ENCODE data around the gene UCP3.

Gene UCP3

GRCh38 chr11:73951797-73952196 is 57.1 kb downstream of the UCP3 start:
- no peak for DNase-seq (ENCODE audit: low spot score)

DNA sequence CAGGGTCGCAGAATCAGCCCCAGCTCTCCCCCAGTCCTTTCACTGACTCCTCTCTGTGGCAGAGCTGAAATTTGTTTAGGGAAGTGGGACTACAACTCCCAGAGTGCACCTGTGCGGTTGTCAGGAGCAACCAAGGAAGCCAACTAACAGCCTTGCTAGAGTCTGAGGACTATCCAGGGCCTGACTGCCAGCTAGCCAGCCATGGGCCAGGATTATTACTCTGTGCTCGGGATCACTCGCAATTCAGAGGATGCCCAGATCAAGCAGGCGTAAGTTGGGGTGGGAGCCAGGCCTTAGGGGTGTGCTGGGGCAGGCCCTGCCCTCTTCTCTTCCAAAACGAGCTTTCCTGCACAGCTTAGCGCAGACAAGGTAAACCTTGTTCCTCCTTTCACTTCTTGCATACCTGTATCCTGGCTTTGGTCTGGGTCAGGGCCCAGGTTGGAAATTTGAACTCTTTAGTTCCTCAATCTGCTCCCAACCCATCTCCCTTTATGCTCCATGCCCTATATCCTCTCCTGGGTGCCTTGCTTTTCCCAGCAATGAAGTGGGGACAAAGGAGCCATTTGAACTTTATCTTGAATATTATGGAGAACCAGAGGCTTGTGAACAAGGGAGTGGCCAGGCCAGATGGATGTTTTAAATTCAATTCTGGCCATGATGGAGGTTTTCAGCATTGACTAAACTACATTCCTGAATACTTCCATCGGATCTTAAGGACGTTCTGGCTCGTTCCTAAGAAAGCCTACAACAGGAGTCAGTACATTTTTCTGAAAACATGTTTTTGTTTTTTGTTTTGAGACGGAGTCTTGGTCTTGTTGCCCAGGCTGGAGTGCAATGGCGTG is 57.8 kb downstream of the UCP3 start, which contains the start of gene DNAJB13:
TSS of gene DNAJB13 (plus strand) at position 158 of the 842 bp plus-strand sequence. CDS start at position 202, 44 bp downstream.
- peak; percentile 47 for DNase-seq (ENCODE audit: low spot score)

Measured in HuH-7 (cell line).